HG03558 (cell line): ENCODE data around the gene SRSF5.
"Not testable (repeated sequence)": the region's sequence is repeated elsewhere in the genome, so short reads cannot be mapped to it uniquely, and the experiment has no call there.

Experiments
- ATAC-seq: cut with Tn5 transposase; IDR thresholded peaks from one replicate; pipeline ENCODE4 v1.9.1; 2021; ENCODE audit warnings: moderate number of reproducible peaks; ENCODE audit not compliant: unreplicated experiment; ENCODE audit errors: extremely low read depth

Gene SRSF5

GRCh38 chr14:69766984-69767368, at the start of gene SRSF5:
TSS of gene SRSF5 (plus strand) at chr14:69767142. CDS start at chr14:69768157, 1,015 bp downstream.
- peak; percentile 65 for ATAC-seq

GRCh38 chr14:69718614-69719013, 48.3 kb upstream of the SRSF5 start:
- ATAC-seq, result not testable (repeated sequence)

- no peak for ATAC-seq
Measured at GRCh38 chr14:69719501-69719951, 47.4 kb upstream of the SRSF5 start.

- ATAC-seq, result no peak
Measured at GRCh38 chr14:69720912-69721311, 46.0 kb upstream of the SRSF5 start.

GRCh38 chr14:69726761-69727511, 40.0 kb upstream of the SRSF5 start:
- ATAC-seq, result no peak

- ATAC-seq, result no peak
Measured at GRCh38 chr14:69727860-69728259, 39.1 kb upstream of the SRSF5 start.

GRCh38 chr14:69731919-69732598, 34.9 kb upstream of the SRSF5 start:
- not testable (repeated sequence) for ATAC-seq

GRCh38 chr14:69736405-69736804, 30.5 kb upstream of the SRSF5 start:
- not testable (repeated sequence) for ATAC-seq

GRCh38 chr14:69741055-69741454, 25.9 kb upstream of the SRSF5 start:
- no peak for ATAC-seq

- no peak for ATAC-seq
Measured at GRCh38 chr14:69749956-69750355, 17.0 kb upstream of the SRSF5 start.

- no peak for ATAC-seq
Measured at GRCh38 chr14:69750495-69750894, 16.4 kb upstream of the SRSF5 start.

GRCh38 chr14:69752773-69753172, 14.2 kb upstream of the SRSF5 start:
- ATAC-seq, result no peak

GRCh38 chr14:69753860-69754259, 13.1 kb upstream of the SRSF5 start:
- ATAC-seq, result no peak

- ATAC-seq, result no peak
Measured at GRCh38 chr14:69754487-69754886, 12.5 kb upstream of the SRSF5 start.

- no peak for ATAC-seq
Measured at GRCh38 chr14:69755296-69755695, 11.6 kb upstream of the SRSF5 start.

GRCh38 chr14:69755784-69756183, 11.2 kb upstream of the SRSF5 start:
- no peak for ATAC-seq

GRCh38 chr14:69756298-69756697, 10.6 kb upstream of the SRSF5 start:
- ATAC-seq, result no peak

- no peak for ATAC-seq
Measured at GRCh38 chr14:69760810-69761209, 6.1 kb upstream of the SRSF5 start.

GRCh38 chr14:69763761-69764510, 3.0 kb upstream of the SRSF5 start:
- ATAC-seq, result no peak

- peak; percentile 37 for ATAC-seq
Measured at GRCh38 chr14:69767369-69767999, 542 bp downstream of the SRSF5 start.
